HG03469 (cell line): Measurements from ENCODE around the gene NDUFA11.

Experiments
- ATAC-seq: cut with Tn5 transposase; IDR thresholded peaks from one replicate; pipeline ENCODE4 v1.9.1; 2021; ENCODE audit warnings: mild to moderate bottlenecking, moderate library complexity, moderate number of reproducible peaks; ENCODE audit not compliant: unreplicated experiment

Gene NDUFA11

GRCh38 chr19:5910638-5910907 lies 7.0 kb upstream of the NDUFA11 start:
- ATAC-seq: no peak

- no peak for ATAC-seq
Observed at GRCh38 chr19:5908773-5909442, 5.3 kb upstream of the NDUFA11 start.

GRCh38 chr19:5907241-5907640 lies 3.7 kb upstream of the NDUFA11 start:
- no peak for ATAC-seq

- no peak for ATAC-seq
Observed at GRCh38 chr19:5905114-5905778, 1.7 kb upstream of the NDUFA11 start.

- ATAC-seq: peak; percentile 61
Observed at GRCh38 chr19:5904352-5905113, 943 bp upstream of the NDUFA11 start, which contains the start of gene VMAC. TSS of gene VMAC (plus strand) at chr19:5904872. CDS start at chr19:5904891, 19 bp downstream.

- ATAC-seq: no peak
Observed at GRCh38 chr19:5903056-5903623, 450 bp downstream of the NDUFA11 start.

GRCh38 chr19:5900976-5901375 lies 2.6 kb downstream of the NDUFA11 start:
- ATAC-seq: no peak

GRCh38 chr19:5899728-5900526 lies 3.7 kb downstream of the NDUFA11 start:
- ATAC-seq: no peak

- ATAC-seq: no peak
Observed at GRCh38 chr19:5897189-5897969, 6.2 kb downstream of the NDUFA11 start.

GRCh38 chr19:5896365-5897076 lies 7.1 kb downstream of the NDUFA11 start:
- ATAC-seq: no peak

- no peak for ATAC-seq
Observed at GRCh38 chr19:5895890-5896289, 7.7 kb downstream of the NDUFA11 start.

GRCh38 chr19:5895409-5895808 lies 8.2 kb downstream of the NDUFA11 start:
- ATAC-seq: no peak

- ATAC-seq: no peak
Observed at GRCh38 chr19:5894704-5895349, 8.8 kb downstream of the NDUFA11 start.

GRCh38 chr19:5893907-5894703 lies 9.5 kb downstream of the NDUFA11 start:
- ATAC-seq: no peak

- no peak for ATAC-seq
Observed at GRCh38 chr19:5893296-5893903, 10.2 kb downstream of the NDUFA11 start.

GRCh38 chr19:5892772-5893275 lies 10.8 kb downstream of the NDUFA11 start:
- no peak for ATAC-seq

- no peak for ATAC-seq
Observed at GRCh38 chr19:5891938-5892771, 11.4 kb downstream of the NDUFA11 start.
